ENCODE data around the gene KIF24. TPM values are rescaled to one million over a fixed set of nuclear protein-coding genes. Genes with fewer than 3 reads are reported as not detected.

KIF24 gene
- total and polyA plus RNA-seq, 2 of the 4 experiments (the other 2 are of a cell fraction): 1.4 to 3.0 TPM

DNA sequence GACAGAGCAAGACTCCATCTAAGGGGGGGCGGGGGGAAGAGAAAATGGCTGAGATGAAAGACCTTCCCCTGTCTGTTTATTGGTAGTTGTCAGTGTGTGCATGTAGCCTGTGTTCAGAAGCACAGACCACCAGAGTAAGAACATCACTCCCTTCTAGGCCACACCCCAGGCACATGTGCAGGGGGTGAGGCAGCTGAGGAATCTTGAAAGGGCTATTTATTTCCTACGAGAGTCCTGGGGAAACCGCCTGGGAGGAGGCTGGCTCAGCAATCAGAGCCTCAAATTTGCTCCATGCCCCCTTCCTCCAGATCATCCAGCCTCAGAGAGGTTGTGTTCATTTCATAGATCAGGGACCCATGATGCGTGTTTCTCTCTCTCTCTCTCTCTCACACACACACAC lies 40.6 kb upstream of the KIF24 start:
- dilution Hi-C loops (cut with HindIII; ENCODE audit: low sequenced_read_pairs, unreplicated experiment): no loop called here
- Histone ChIP-seq H4K91ac (ENCODE audit: insufficient read depth, low read depth, low read length) (no peak overlapping the region), H2BK20ac (ENCODE audit: low read depth, low read length) (no peak overlapping the region), H2AFZ (replicated peaks; ENCODE audit: low read length, poor library complexity) (no peak overlapping the region), H2BK120ac (ENCODE audit: low read depth, low read length) (no peak overlapping the region), H3K56ac (ENCODE audit: extremely low read depth, insufficient read depth, low read length) (no peak overlapping the region), H3K4ac (ENCODE audit: low read depth, low read length) (no peak overlapping the region), H3K79me1 (ENCODE audit: low read depth in 1 of 2, low read length in 2 of 2) (no peaks in the 10 kb centered on the region), H3K9me1 (ENCODE audit: insufficient read depth, low read length) (no peaks in the 10 kb centered on the region), H3K4me3 (ENCODE audit: insufficient read depth, low read depth, low read length) (no peak overlapping the region), H3K23ac (ENCODE audit: low read depth, low read length) (no peak overlapping the region), H2BK5ac (ENCODE audit: low read depth, low read length, poor library complexity, severe bottlenecking) (no peak overlapping the region), H3K36me3 (ENCODE audit: control insufficient read depth, insufficient read depth, low read length) (peaks cover 3% of the 10 kb centered on the region; the same call in 1 of the 2 replicates), H4K8ac (ENCODE audit: low read depth in 2 of 2, low read length in 2 of 2) (no peak overlapping the region), H3K18ac (ENCODE audit: low read depth, low read length) (no peak overlapping the region), H3K14ac (replicated peaks; ENCODE audit: low read depth, low read length) (no peak overlapping the region), H2BK15ac (ENCODE audit: low read depth, low read length) (no peak overlapping the region), H4K20me1 (ENCODE audit: insufficient read depth, low read length) (no peaks in the 10 kb centered on the region), H2AK5ac (ENCODE audit: low read depth, low read length) (no peak overlapping the region), H3K9ac (ENCODE audit: low read depth, low read length) (no peak overlapping the region), H3K4me2 (ENCODE audit: low read depth, low read length) (no peak overlapping the region), H3K4me1 (ENCODE audit: control insufficient read depth, insufficient read depth, low read length) (no peaks in the 10 kb centered on the region), H2AK9ac (replicated peaks; ENCODE audit: low read depth, low read length, poor library complexity) (no peak overlapping the region), H4K5ac (ENCODE audit: low read depth, low read length) (no peak overlapping the region), H3K27me3 (ENCODE audit: control insufficient read depth, insufficient read depth, low read length) (peaks cover 25% of the 10 kb centered on the region; the same call in 1 of the 2 replicates), H3K9me3 (ENCODE audit: control insufficient read depth, insufficient read depth, low read length) (peaks cover 12% of the 10 kb centered on the region; the same call in 1 of the 2 replicates), H3K27ac (ENCODE audit: insufficient read depth, low read length) (no peak overlapping the region)
- no peak for TF ChIP-seq CHD1 (IDR thresholded peaks at IDR 0.05; ENCODE audit: low read depth, low read length)
- TF ChIP-seq USF2 (IDR thresholded peaks at IDR 0.05; ENCODE audit: low read depth, low read length): no peak
- TF ChIP-seq NFE2L2 (IDR thresholded peaks at IDR 0.05; ENCODE audit: low read depth, low read length): no peak
- no peak for TF ChIP-seq MXI1 (IDR thresholded peaks at IDR 0.05; ENCODE audit: borderline replicate concordance, low read depth, low read length)
- TF ChIP-seq MAZ (IDR thresholded peaks at IDR 0.05; ENCODE audit: borderline replicate concordance, low read depth, low read length): no peak
- TF ChIP-seq RCOR1 (IDR thresholded peaks at IDR 0.05; ENCODE audit: insufficient replicate concordance, low read length): no peak
- no peak for TF ChIP-seq ELK1 (IDR thresholded peaks at IDR 0.05; ENCODE audit: borderline replicate concordance, low read depth, low read length)
- TF ChIP-seq RFX5 (IDR thresholded peaks at IDR 0.05; ENCODE audit: low read depth, low read length): no peak
- no peak for TF ChIP-seq RAD21 (IDR thresholded peaks at IDR 0.05; ENCODE audit: low read length)
- TF ChIP-seq POLR2A (IDR thresholded peaks at IDR 0.05; ENCODE audit: low read depth, low read length): no peak
- no peak for TF ChIP-seq SMC3 (IDR thresholded peaks at IDR 0.05; ENCODE audit: low read depth, low read length)
- no peak for TF ChIP-seq MAFK (IDR thresholded peaks at IDR 0.05; ENCODE audit: low read depth, low read length)
- TF ChIP-seq CEBPB (IDR thresholded peaks at IDR 0.05; ENCODE audit: low read depth, low read length): no peak
- TF ChIP-seq CTCF (conservative IDR thresholded peaks at IDR 0.05; ENCODE audit: low read depth, low read length): no peak
- no peak for TF ChIP-seq FOS (IDR thresholded peaks at IDR 0.05; ENCODE audit: low read depth, low read length)
- TF ChIP-seq BHLHE40 (IDR thresholded peaks at IDR 0.05; ENCODE audit: low read depth, low read length): no peak
- no CpG with 5 or more reads among the region's 4 CpGs for WGBS, 2 experiments (ENCODE audit: extremely low coverage in 2 of 2, insufficient read length in 1 of 2)
- CTCF ChIA-PET: no interaction called here
- BruUV-seq (replicated peaks): no TSS peak
- POLR2A ChIA-PET (ENCODE audit: unreplicated experiment): no interaction called here
- in situ Hi-C loops (cut with MboI; ENCODE audit: low sequenced_read_pairs): no loop called here
- no peak for ATAC-seq (ENCODE audit: low read depth)
- intact Hi-C loops (cut with micrococcal nuclease): no loop called here
- DNase-seq: no peak
